ENCODE results near the gene CSTPP1.

DNA sequence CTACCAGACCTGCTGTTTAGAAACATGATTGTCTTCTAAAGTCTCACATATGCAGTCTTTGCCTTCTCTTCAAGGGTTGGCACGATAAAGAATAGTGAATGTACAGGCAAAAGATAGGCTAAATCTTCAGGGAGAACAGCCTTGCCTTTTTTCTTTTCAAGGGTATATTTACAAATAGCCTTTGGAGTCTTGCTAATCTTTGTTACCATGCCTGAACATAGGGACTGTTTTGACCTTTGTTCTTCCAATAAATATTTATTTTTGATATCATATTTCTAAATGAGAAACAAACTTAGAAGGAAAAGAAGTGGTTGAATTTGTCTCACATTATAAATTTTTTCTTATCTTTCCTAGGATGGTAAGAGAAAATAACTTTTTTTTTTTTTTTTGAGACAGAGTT, 12.7 kb downstream of the CSTPP1 start:
- no peak for TF ChIP-seq YY1 (IDR thresholded peaks at IDR 0.05; ENCODE audit: insufficient read depth, insufficient read length)
- TF ChIP-seq SUZ12 (IDR thresholded peaks at IDR 0.05; ENCODE audit: extremely low read depth, insufficient read depth, insufficient read length), result no peak
